DND-41 (cell line): ENCODE measurements around the gene DLEU7.
A peak's percentile ranks its signal among the peaks of the same experiment; 100 is the strongest.

Source experiments
- ATAC-seq: fragments of 200-7000 bp; cut with Tn5 transposase; 3 replicates; pipeline ENCODE4 v1.9.1; 2021; ENCODE audit warnings: low read depth; ENCODE audit not compliant: insufficient read depth
- DNase-seq: peaks from one replicate; pipeline ENCODE4 v3.0.0-alpha.2; 2020
- H2AFZ ChIP-seq: 2 replicates; pipeline ENCODE4 v1.6.0; 2012; ENCODE audit warnings: low read depth, low read length
- H3K27ac ChIP-seq: 2 replicates; pipeline ENCODE4 v1.5.1; 2012; ENCODE audit warnings: low read length, inconsistent platforms
- H3K27me3 ChIP-seq: fragments of 200-600 bp; sonication (generic); 2 replicates; pipeline ENCODE4 v1.6.0; 2012; ENCODE audit warnings: low read length, mild to moderate bottlenecking, inconsistent platforms; ENCODE audit not compliant: insufficient read depth, poor library complexity
- H3K36me3 ChIP-seq: 2 replicates; pipeline ENCODE4 v1.5.1; 2012; ENCODE audit warnings: low read length, inconsistent platforms; ENCODE audit not compliant: insufficient read depth
- H3K4me1 ChIP-seq: 2 replicates; pipeline ENCODE4 v1.5.1; 2012; ENCODE audit warnings: mild to moderate bottlenecking, low read length; ENCODE audit not compliant: insufficient read depth
- H3K4me2 ChIP-seq: 2 replicates; pipeline ENCODE4 v1.6.0; 2012; ENCODE audit warnings: mild to moderate bottlenecking, moderate library complexity, low read length, inconsistent platforms; ENCODE audit not compliant: insufficient read depth
- H3K4me3 ChIP-seq, 2 experiments: fragments of 200-600 bp in 1 of 2; shearing (Covaris generic) in 1 of 2; 2 replicates each; pipeline ENCODE4 v1.5.1; 2012 to 2016; ENCODE audit warnings: inconsistent platforms in 2 of 2, low read length in 2 of 2, mild to moderate bottlenecking in 2 of 2, low read depth in 1 of 2, moderate library complexity in 1 of 2
- H3K79me2 ChIP-seq: 2 replicates; pipeline ENCODE4 v1.6.0; 2012; ENCODE audit warnings: low read length, inconsistent platforms; ENCODE audit not compliant: insufficient read depth
- H3K9ac ChIP-seq: 2 replicates; pipeline ENCODE4 v1.6.0; 2012; ENCODE audit warnings: low read depth, mild to moderate bottlenecking, inconsistent platforms, low read length, moderate library complexity
- H3K9me3 ChIP-seq: 2 replicates; pipeline ENCODE4 v1.5.1; 2012; ENCODE audit warnings: low read length, moderate library complexity, mild to moderate bottlenecking, inconsistent platforms; ENCODE audit not compliant: insufficient read depth, severe bottlenecking
- H4K20me1 ChIP-seq: 2 replicates; pipeline ENCODE4 v1.6.0; 2012; ENCODE audit warnings: low read length; ENCODE audit not compliant: insufficient read depth
- EZH2 ChIP-seq: IDR thresholded peaks from 3 replicates; pipeline ENCODE4 v1.6.1; 2012; ENCODE audit warnings: borderline replicate concordance, low read depth, mild to moderate bottlenecking, moderate library complexity, low read length, inconsistent platforms; ENCODE audit not compliant: severe bottlenecking
- TF ChIP-seq, protein P1 (sequence below): IDR thresholded peaks from 2 replicates; pipeline ENCODE4 v1.5.1; 2012; ENCODE audit warnings: borderline replicate concordance, low read length, moderate library complexity, mild to moderate bottlenecking; ENCODE audit not compliant: poor library complexity, severe bottlenecking; ENCODE audit errors: extremely low read depth

The DLEU7 gene

GRCh38 chr13:50889317-50889716 lies 45.8 kb upstream of the DLEU7 start:
- Histone ChIP-seq H3K36me3 (no peaks in the 10 kb centered on the region), H3K79me2 (peaks cover 8% of the 10 kb centered on the region; the same call in 1 of the 2 replicates), H3K4me2 (no peak overlapping the region), H3K27ac (peak overlapping the region; percentile 97), H3K9me3 (no peaks in the 10 kb centered on the region), H3K4me3 (no peak overlapping the region), H3K4me1 (peaks cover 54% of the 10 kb centered on the region), H3K9ac (no peak overlapping the region; the same call in 1 of the 2 replicates), H4K20me1 (no peaks in the 10 kb centered on the region), H3K27me3 (no peaks in the 10 kb centered on the region), H2AFZ (peak overlapping the region; percentile 15; the same call in 1 of the 2 replicates)
- ATAC-seq (no peak), DNase-seq (no peak)
- TF ChIP-seq, protein P1, sequence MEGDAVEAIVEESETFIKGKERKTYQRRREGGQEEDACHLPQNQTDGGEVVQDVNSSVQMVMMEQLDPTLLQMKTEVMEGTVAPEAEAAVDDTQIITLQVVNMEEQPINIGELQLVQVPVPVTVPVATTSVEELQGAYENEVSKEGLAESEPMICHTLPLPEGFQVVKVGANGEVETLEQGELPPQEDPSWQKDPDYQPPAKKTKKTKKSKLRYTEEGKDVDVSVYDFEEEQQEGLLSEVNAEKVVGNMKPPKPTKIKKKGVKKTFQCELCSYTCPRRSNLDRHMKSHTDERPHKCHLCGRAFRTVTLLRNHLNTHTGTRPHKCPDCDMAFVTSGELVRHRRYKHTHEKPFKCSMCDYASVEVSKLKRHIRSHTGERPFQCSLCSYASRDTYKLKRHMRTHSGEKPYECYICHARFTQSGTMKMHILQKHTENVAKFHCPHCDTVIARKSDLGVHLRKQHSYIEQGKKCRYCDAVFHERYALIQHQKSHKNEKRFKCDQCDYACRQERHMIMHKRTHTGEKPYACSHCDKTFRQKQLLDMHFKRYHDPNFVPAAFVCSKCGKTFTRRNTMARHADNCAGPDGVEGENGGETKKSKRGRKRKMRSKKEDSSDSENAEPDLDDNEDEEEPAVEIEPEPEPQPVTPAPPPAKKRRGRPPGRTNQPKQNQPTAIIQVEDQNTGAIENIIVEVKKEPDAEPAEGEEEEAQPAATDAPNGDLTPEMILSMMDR = no peak
- no peak for TF ChIP-seq EZH2

DNA sequence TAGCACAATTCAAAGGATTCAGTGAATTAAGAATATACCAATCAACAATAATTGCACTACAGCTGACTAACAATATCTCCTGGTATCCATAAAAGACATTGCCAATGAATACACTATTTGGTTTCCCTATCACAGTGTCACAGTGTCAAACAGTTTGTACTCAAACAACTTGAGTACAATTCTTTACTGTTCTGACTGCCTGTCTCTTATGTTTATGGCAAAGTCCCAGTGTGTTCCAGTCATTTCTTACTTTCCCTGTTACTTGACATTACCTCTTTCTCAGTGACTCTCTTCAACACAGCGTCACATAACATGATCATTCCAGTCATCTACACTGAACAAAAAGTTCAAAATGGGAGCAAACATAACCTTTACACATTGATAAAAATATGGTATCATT lies 44.9 kb upstream of the DLEU7 start:
- Histone ChIP-seq H4K20me1 (no peaks in the 10 kb centered on the region), H3K4me3 (no peak overlapping the region), H3K4me1 (peaks cover 53% of the 10 kb centered on the region), H3K9ac (no peak overlapping the region), H2AFZ (no peak overlapping the region), H3K27me3 (no peaks in the 10 kb centered on the region), H3K79me2 (peaks cover 8% of the 10 kb centered on the region; the same call in 1 of the 2 replicates), H3K4me2 (no peak overlapping the region), H3K36me3 (no peaks in the 10 kb centered on the region), H3K27ac (peak overlapping the region; percentile 15; the same call in 1 of the 2 replicates), H3K9me3 (no peaks in the 10 kb centered on the region)
- ATAC-seq (no peak), DNase-seq (no peak)
- TF ChIP-seq, protein P1 = no peak
- no peak for TF ChIP-seq EZH2

GRCh38 chr13:50887151-50887550 lies 43.7 kb upstream of the DLEU7 start:
- Histone ChIP-seq H3K9me3 (no peaks in the 10 kb centered on the region), H3K4me2 (no peak overlapping the region), H3K9ac (no peak overlapping the region), H4K20me1 (no peaks in the 10 kb centered on the region), H3K36me3 (no peaks in the 10 kb centered on the region), H2AFZ (no peak overlapping the region), H3K4me3 (no peak overlapping the region), H3K79me2 (peaks cover 8% of the 10 kb centered on the region; the same call in 1 of the 2 replicates), H3K4me1 (peaks cover 41% of the 10 kb centered on the region), H3K27me3 (no peaks in the 10 kb centered on the region), H3K27ac (no peak overlapping the region)
- TF ChIP-seq EZH2 = no peak
- TF ChIP-seq, protein P1 = no peak
- no peak for ATAC-seq
- no peak for DNase-seq
